T-helper 2 cell treated with Interferon-gamma antibody and Interleukin-4, amounts not matched to agents 5 μg/mL and 100 μg/mL, for 36 hours (primary cell): Measurements from ENCODE around the gene TBCK.
"Not testable (repeated sequence)": the region's sequence is repeated elsewhere in the genome, so short reads cannot be mapped to it uniquely, and the experiment has no call there.

Experiments
- DNase-seq: peaks from one replicate; pipeline ENCODE4 v3.0.0; 2021; ENCODE audit warnings: low spot score
- H3K27ac Mint-ChIP-seq: one replicate; pipeline ENCODE4 v1.8.0; 2021; ENCODE audit warnings: mild to moderate bottlenecking, mixed read lengths
- H3K27me3 Mint-ChIP-seq: one replicate; pipeline ENCODE4 v1.8.0; 2021; ENCODE audit warnings: low read depth, mixed read lengths
- H3K36me3 Mint-ChIP-seq: one replicate; pipeline ENCODE4 v1.8.0; 2021; ENCODE audit warnings: low read depth, mixed read lengths
- H3K4me1 Mint-ChIP-seq: one replicate; pipeline ENCODE4 v1.8.0; 2021; ENCODE audit warnings: low read depth, mixed read lengths
- H3K4me3 Mint-ChIP-seq: one replicate; pipeline ENCODE4 v1.8.0; 2022; ENCODE audit warnings: mild to moderate bottlenecking, moderate library complexity, mixed read lengths
- H3K9me3 Mint-ChIP-seq: one replicate; pipeline ENCODE4 v1.8.0; 2021; ENCODE audit warnings: mixed read lengths

Gene TBCK

GRCh38 chr4:106255195-106255594 is 60.8 kb downstream of the TBCK start:
- Mint-ChIP-seq H3K27ac (no peak overlapping the region), H3K36me3 (peaks cover 2% of the 10 kb centered on the region), H3K4me1 (no peaks in the 10 kb centered on the region), H3K27me3 (no peaks in the 10 kb centered on the region), H3K4me3 (no peak overlapping the region), H3K9me3 (no peaks in the 10 kb centered on the region)
- DNase-seq: no peak

- Mint-ChIP-seq H3K27me3 (no peaks in the 10 kb centered on the region), H3K9me3 (no peaks in the 10 kb centered on the region), H3K27ac (no peak overlapping the region), H3K4me1 (no peaks in the 10 kb centered on the region), H3K36me3 (peaks cover 3% of the 10 kb centered on the region), H3K4me3 (no peak overlapping the region)
- no peak for DNase-seq
Measured at GRCh38 chr4:106253364-106254129, 62.5 kb downstream of the TBCK start.

DNA sequence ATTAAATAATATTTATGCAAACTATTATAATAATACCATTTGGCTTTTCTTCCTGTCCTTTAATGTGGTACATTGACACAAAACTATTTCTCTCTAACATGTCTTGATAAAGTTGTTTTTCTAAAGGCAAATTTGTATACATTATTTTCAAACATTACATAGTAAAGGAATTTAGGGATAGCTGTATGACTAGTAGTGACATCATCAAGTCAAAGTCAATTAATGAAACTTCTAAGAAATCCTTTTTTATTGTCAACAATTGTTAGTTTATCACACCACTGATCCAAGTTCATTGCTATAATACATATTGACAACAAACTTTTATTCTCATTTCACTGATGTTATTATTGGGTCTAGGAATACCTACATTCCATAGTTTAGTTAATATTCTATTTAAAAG is 68.4 kb downstream of the TBCK start:
- no peak for DNase-seq
- Mint-ChIP-seq H3K4me3 (no peak overlapping the region), H3K9me3 (no peaks in the 10 kb centered on the region), H3K4me1 (no peaks in the 10 kb centered on the region), H3K27me3 (no peaks in the 10 kb centered on the region), H3K27ac (no peak overlapping the region), H3K36me3 (peaks cover 6% of the 10 kb centered on the region)

DNA sequence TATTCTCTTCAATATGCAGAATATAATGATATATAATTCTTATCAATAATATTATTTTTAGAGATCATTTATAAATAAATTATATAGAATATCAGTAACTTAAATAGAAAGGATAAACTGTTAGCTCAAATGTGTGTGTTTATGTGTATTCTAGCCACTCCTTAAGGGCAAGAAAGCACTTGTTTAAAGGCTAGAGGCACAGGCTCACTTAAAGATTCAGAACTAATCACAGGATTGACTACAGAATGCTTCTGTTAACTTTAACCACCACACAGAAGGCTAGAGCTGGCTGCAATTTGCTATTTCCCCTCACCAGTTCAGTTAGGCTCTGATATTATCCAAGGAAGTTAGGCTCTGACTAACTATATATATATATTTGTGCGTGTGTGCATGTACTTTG is 69.6 kb downstream of the TBCK start:
- Mint-ChIP-seq H3K9me3 (no peaks in the 10 kb centered on the region), H3K27me3 (no peaks in the 10 kb centered on the region), H3K36me3 (peaks cover 9% of the 10 kb centered on the region), H3K4me3 (no peak overlapping the region), H3K4me1 (no peaks in the 10 kb centered on the region), H3K27ac (no peak overlapping the region)
- DNase-seq: no peak

DNA sequence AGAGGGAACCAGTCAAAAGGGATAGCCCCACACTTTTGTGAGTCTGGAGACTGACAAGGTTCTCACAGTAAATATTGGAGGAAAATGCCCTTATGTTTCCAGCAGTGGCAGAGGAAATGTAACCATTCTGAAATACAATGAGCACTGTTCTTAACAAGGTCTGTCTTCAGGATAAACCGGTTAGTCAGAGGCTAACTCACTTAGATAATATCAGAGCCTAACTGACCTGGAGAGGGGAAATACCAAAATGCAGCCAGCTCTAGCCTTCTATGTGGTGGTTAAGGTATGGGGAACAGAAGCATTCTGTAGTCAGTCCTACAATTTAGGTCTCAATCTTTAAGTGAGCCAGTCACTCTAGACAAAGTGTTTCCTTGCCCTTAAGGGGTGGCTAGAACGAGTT is 70.8 kb downstream of the TBCK start:
- Mint-ChIP-seq H3K4me3 (no peak overlapping the region), H3K36me3 (peaks cover 9% of the 10 kb centered on the region), H3K9me3 (no peaks in the 10 kb centered on the region), H3K27me3 (no peaks in the 10 kb centered on the region), H3K27ac (no peak overlapping the region), H3K4me1 (no peaks in the 10 kb centered on the region)
- no peak for DNase-seq

GRCh38 chr4:106240699-106241098 is 75.3 kb downstream of the TBCK start:
- H3K27me3 Mint-ChIP-seq: no peaks in the 10 kb centered on the region

DNA sequence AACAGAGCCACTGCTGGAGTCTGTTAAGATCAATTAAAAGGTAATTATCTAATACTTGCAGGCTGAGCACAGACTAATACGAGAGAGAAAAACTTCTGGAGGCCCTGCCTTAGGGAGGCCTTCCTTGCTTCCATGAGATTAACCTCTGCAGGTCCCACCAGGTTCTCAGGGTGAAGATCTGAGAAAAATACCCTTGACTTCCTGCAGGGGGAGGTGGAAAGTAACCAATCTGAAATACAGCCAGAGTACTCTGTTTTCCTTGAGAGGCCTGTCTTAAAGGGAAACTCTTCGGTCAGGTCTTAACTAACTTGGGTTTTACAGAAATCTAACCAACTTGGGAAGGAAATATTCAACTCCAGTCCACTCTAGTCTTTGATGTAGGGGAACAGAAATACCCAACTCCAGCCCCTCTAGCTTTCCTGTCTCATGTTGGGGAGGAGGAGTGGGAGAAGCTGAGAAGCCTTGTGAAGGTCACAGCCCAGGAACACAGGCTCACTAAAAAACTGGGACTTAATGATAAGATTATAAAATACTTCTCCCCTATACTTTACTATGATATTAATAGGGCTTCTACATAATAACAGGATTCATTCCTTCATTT is 77.1 kb downstream of the TBCK start:
- Mint-ChIP-seq H3K4me1 (no peaks in the 10 kb centered on the region), H3K9me3 (no peaks in the 10 kb centered on the region), H3K27ac (no peak overlapping the region), H3K36me3 (peaks cover 6% of the 10 kb centered on the region), H3K4me3 (no peak overlapping the region), H3K27me3 (no peaks in the 10 kb centered on the region)
- no peak for DNase-seq

More at GRCh38 chr4:106240699-106241098, 75.3 kb downstream of the TBCK start:
- no peak overlapping the region for H3K27ac Mint-ChIP-seq
- H3K4me1 Mint-ChIP-seq: no peaks in the 10 kb centered on the region
- no peak overlapping the region for H3K4me3 Mint-ChIP-seq
- no peak for DNase-seq
- no peaks in the 10 kb centered on the region for H3K9me3 Mint-ChIP-seq
- H3K36me3 Mint-ChIP-seq: peaks cover 6% of the 10 kb centered on the region

DNA sequence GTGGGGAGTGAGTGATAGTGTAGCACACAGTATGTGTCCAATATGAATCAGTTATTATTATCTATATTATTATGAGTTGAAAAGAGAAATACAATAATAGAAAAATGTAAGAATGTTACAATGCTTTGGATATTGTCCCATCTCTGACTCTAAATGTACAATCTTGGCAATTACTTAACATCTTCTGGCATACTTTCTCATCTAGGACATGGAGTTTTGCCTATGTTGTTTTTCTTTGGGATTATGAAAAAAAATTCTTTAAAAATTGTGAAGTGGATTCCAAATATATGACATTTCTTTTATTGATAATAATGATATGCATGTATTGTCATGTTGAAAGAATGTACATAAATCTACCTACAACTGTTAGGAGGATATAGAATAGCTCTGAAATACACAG is 84.1 kb downstream of the TBCK start:
- Mint-ChIP-seq H3K36me3 (peaks cover 23% of the 10 kb centered on the region), H3K27me3 (no peaks in the 10 kb centered on the region), H3K27ac (no peak overlapping the region), H3K4me1 (no peaks in the 10 kb centered on the region), H3K9me3 (no peaks in the 10 kb centered on the region), H3K4me3 (no peak overlapping the region)
- DNase-seq: no peak

- H3K4me3 Mint-ChIP-seq: no peak overlapping the region
- no peaks in the 10 kb centered on the region for H3K4me1 Mint-ChIP-seq
- no peak for DNase-seq
- H3K27me3 Mint-ChIP-seq: no peaks in the 10 kb centered on the region
- H3K36me3 Mint-ChIP-seq: peaks cover 9% of the 10 kb centered on the region
- H3K27ac Mint-ChIP-seq: no peak overlapping the region
- H3K9me3 Mint-ChIP-seq: no peaks in the 10 kb centered on the region
Measured at GRCh38 chr4:106222548-106222947, 93.5 kb downstream of the TBCK start.

- not testable (repeated sequence) for H3K27me3 Mint-ChIP-seq, H3K4me1 Mint-ChIP-seq, H3K9me3 Mint-ChIP-seq, DNase-seq, H3K36me3 Mint-ChIP-seq, H3K4me3 Mint-ChIP-seq, H3K27ac Mint-ChIP-seq
Measured at GRCh38 chr4:106213291-106213690, 102.7 kb downstream of the TBCK start.

GRCh38 chr4:106210021-106210420 is 106.0 kb downstream of the TBCK start:
- Mint-ChIP-seq H3K9me3 (no peaks in the 10 kb centered on the region), H3K36me3 (peaks cover 6% of the 10 kb centered on the region), H3K4me1 (no peaks in the 10 kb centered on the region)

GRCh38 chr4:106208481-106209460 is 107.2 kb downstream of the TBCK start:
- Mint-ChIP-seq H3K4me3 (no peak overlapping the region), H3K9me3 (no peaks in the 10 kb centered on the region), H3K4me1 (no peaks in the 10 kb centered on the region), H3K36me3 (peaks cover 6% of the 10 kb centered on the region), H3K27ac (no peak overlapping the region), H3K27me3 (no peaks in the 10 kb centered on the region)
- DNase-seq: no peak

More at GRCh38 chr4:106210021-106210420, 106.0 kb downstream of the TBCK start:
- Mint-ChIP-seq H3K27ac (no peak overlapping the region), H3K4me3 (no peak overlapping the region), H3K27me3 (no peaks in the 10 kb centered on the region)
- no peak for DNase-seq

DNA sequence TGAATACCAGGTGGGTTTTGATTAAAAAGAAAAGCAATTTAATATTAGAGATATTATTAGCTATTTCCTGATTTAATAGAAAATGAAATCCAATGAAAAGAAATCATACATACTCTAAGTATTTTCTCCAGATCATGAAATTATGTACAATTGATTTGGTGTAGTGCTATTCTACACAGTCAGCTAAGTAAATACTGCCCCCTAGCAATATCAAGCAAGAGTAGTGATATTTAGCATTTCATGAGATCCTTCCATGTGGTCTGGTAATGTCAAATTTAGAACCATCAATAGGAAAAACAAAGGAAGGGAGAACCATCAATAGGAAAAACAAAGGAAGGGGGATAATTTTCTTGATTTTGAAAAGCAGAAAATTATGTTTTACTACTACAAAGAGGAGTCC is 114.6 kb downstream of the TBCK start:
- Mint-ChIP-seq H3K27me3 (no peaks in the 10 kb centered on the region), H3K27ac (no peak overlapping the region), H3K9me3 (no peaks in the 10 kb centered on the region), H3K36me3 (no peaks in the 10 kb centered on the region), H3K4me3 (no peak overlapping the region), H3K4me1 (no peaks in the 10 kb centered on the region)
- no peak for DNase-seq

- H3K27ac Mint-ChIP-seq: no peak overlapping the region
- DNase-seq: no peak
- peaks cover 9% of the 10 kb centered on the region for H3K36me3 Mint-ChIP-seq
Measured at GRCh38 chr4:106195435-106195950, 120.5 kb downstream of the TBCK start.

More at GRCh38 chr4:106195435-106195950, 120.5 kb downstream of the TBCK start:
- Mint-ChIP-seq H3K4me1 (no peaks in the 10 kb centered on the region), H3K4me3 (no peak overlapping the region), H3K27me3 (no peaks in the 10 kb centered on the region), H3K9me3 (no peaks in the 10 kb centered on the region)
